ENCODE data around the gene DCXR.

The DCXR gene

GRCh38 chr17:81991684-81992305, 45.7 kb downstream of the DCXR start:
- CTCF ChIA-PET: interaction anchor here (0.5 to 1.9 kb wide), 5 partner anchors 28 to 481 kb away, joined by 3 to 12 read pairs (median 7); no protein-coding TSS in a partner anchor
- POLR2A ChIA-PET: interaction anchor here (0.6 to 1.4 kb wide), 8 partner anchors 12 to 64 kb away, joined by 3 to 4 read pairs (median 3); partner anchors contain the start of genes CENPX, LRRC45 and MAFG
- Histone ChIP-seq H3K27ac (ENCODE audit: extremely low read depth, low read depth, low read length) (no peak overlapping the region), H3K4me3 (ENCODE audit: low read depth, low read length) (no peak overlapping the region), H3K36me3 (ENCODE audit: control insufficient read depth in 2 of 2, insufficient read depth in 1 of 2, low read length in 2 of 2) (peaks cover 0 to 18% of the 10 kb centered on the region in 2 experiments; a peak in 2 of 3 replicates), H3K9me3 (ENCODE audit: control insufficient read depth, insufficient read depth, low read depth, low read length) (no peaks in the 10 kb centered on the region), H3K4me1 (ENCODE audit: control insufficient read depth, insufficient read depth, low read length) (peaks cover 7% of the 10 kb centered on the region)
- no peak for TF ChIP-seq ZNF37A (tag by site-specific recombination; IDR thresholded peaks at IDR 0.05)
- TF ChIP-seq ZNF121 (tag by site-specific recombination; IDR thresholded peaks at IDR 0.05): peak; percentile 63; the same call in 1 of the 2 replicates
- no peak for TF ChIP-seq ZNF488 (tag by site-specific recombination; IDR thresholded peaks at IDR 0.05)
- TF ChIP-seq PRDM6 (tag by site-specific recombination; IDR thresholded peaks at IDR 0.05): no peak
- peak; percentile 66; the same call in 1 of the 2 replicates for TF ChIP-seq ZSCAN30 (tag by site-specific recombination; IDR thresholded peaks at IDR 0.05)
- TF ChIP-seq ZNF561 (tag by site-specific recombination; IDR thresholded peaks at IDR 0.05; ENCODE audit: borderline replicate concordance): no peak
- no peak for TF ChIP-seq ZBTB6 (tag by site-specific recombination; IDR thresholded peaks at IDR 0.05)
- TF ChIP-seq ZNF560 (tag by site-specific recombination; IDR thresholded peaks at IDR 0.05; ENCODE audit: borderline replicate concordance): no peak
- 0 out of 2 replicates have a peak, but pooled peaks have one; percentile 37 for TF ChIP-seq ZNF335 (tag by site-specific recombination; conservative IDR thresholded peaks at IDR 0.05)
- TF ChIP-seq ZNF394 (tag by site-specific recombination; IDR thresholded peaks at IDR 0.05; ENCODE audit: borderline replicate concordance): no peak
- no peak for TF ChIP-seq ZNF404 (tag by site-specific recombination; IDR thresholded peaks at IDR 0.05)
- no peak for TF ChIP-seq ZNF670 (tag by site-specific recombination; IDR thresholded peaks at IDR 0.05; ENCODE audit: low read depth)
- no peak for TF ChIP-seq IKZF3 (tag by site-specific recombination; IDR thresholded peaks at IDR 0.05)
- TF ChIP-seq SP2 (tag by site-specific recombination; IDR thresholded peaks at IDR 0.05): no peak; the same call in 1 of the 2 replicates
- TF ChIP-seq ZNF132 (tag by site-specific recombination; IDR thresholded peaks at IDR 0.05; ENCODE audit: borderline replicate concordance): no peak
- TF ChIP-seq ZNF530 (tag by site-specific recombination; IDR thresholded peaks at IDR 0.05; ENCODE audit: low read depth): no peak
- TF ChIP-seq OVOL3 (tag by site-specific recombination; IDR thresholded peaks at IDR 0.05): no peak
- no peak for TF ChIP-seq ZNF202 (tag by site-specific recombination; IDR thresholded peaks at IDR 0.05; ENCODE audit: borderline replicate concordance)
- no peak for TF ChIP-seq MYNN (tag by site-specific recombination; IDR thresholded peaks at IDR 0.05; ENCODE audit: borderline replicate concordance)
- no peak for TF ChIP-seq ZNF704 (tag by site-specific recombination; IDR thresholded peaks at IDR 0.05)
- TF ChIP-seq HOXC10 (CRISPR knock-in tag; IDR thresholded peaks at IDR 0.05): no peak
- TF ChIP-seq ZNF280C (tag by site-specific recombination; IDR thresholded peaks at IDR 0.05): no peak
- TF ChIP-seq ZNF518A (tag by site-specific recombination; conservative IDR thresholded peaks at IDR 0.05; ENCODE audit: low read depth): no peak
- TF ChIP-seq ZNF433 (tag by site-specific recombination; IDR thresholded peaks at IDR 0.05; ENCODE audit: low read depth): no peak
